Lung (tissue), 12 donors: ENCODE data around the gene EIF2B5. TPM values are rescaled to one million over a fixed set of nuclear protein-coding genes. Genes with fewer than 3 reads are reported as not detected.
A peak's percentile ranks its signal among the peaks of the same experiment; 100 is the strongest.

ENCODE experiments used
- ATAC-seq: fragments of 200-7000 bp; cut with Tn5 transposase; one replicate; pipeline ENCODE4 v1.9.1; 2020; ENCODE audit warnings: moderate number of reproducible peaks; ENCODE audit not compliant: insufficient read depth, low FRiP score
- DNase-seq, 3 donors: peaks; one replicate each; pipeline ENCODE4 v3.0.0-alpha.2; 2013 to 2017
- H3K27ac ChIP-seq, 2 donors: one replicate each; pipeline ENCODE4 v1.5.1; 2013; ENCODE audit warnings: mild to moderate bottlenecking in 2 of 2, moderate library complexity in 2 of 2, control low read depth in 1 of 2, inconsistent platforms in 1 of 2, low read depth in 1 of 2, low read length in 1 of 2
- H3K27me3 ChIP-seq, 3 donors: one replicate each; pipeline ENCODE4 v1.5.1; 2013; ENCODE audit warnings: low read length in 2 of 3; ENCODE audit not compliant: control insufficient read depth in 3 of 3, insufficient read depth in 3 of 3
- H3K36me3 ChIP-seq, 4 donors: one replicate each; pipeline ENCODE4 v1.5.1; 2013; ENCODE audit warnings: low read length in 4 of 4, mild to moderate bottlenecking in 1 of 4, moderate library complexity in 1 of 4; ENCODE audit not compliant: control insufficient read depth in 4 of 4, insufficient read depth in 4 of 4
- H3K4me1 ChIP-seq, 5 donors: one replicate each; pipeline ENCODE4 v1.5.1; 2013; ENCODE audit warnings: low read length in 5 of 5, mild to moderate bottlenecking in 2 of 5, moderate library complexity in 1 of 5; ENCODE audit not compliant: control insufficient read depth in 5 of 5, insufficient read depth in 5 of 5
- H3K4me3 ChIP-seq: one replicate; pipeline ENCODE4 v1.5.1; 2013; ENCODE audit warnings: mild to moderate bottlenecking, control low read depth, moderate library complexity
- H3K9ac ChIP-seq, 2 donors: one replicate each; pipeline ENCODE4 v1.5.1; 2013; ENCODE audit warnings: low read length in 2 of 2, control low read depth in 1 of 2; ENCODE audit not compliant: insufficient read depth in 1 of 2
- H3K9me3 ChIP-seq, 4 donors: one replicate each; pipeline ENCODE4 v1.5.1; 2013; ENCODE audit warnings: low read length in 3 of 4, mild to moderate bottlenecking in 1 of 4, moderate library complexity in 1 of 4; ENCODE audit not compliant: control insufficient read depth in 4 of 4, insufficient read depth in 3 of 4
- CTCF ChIP-seq: IDR thresholded peaks from 2 replicates; pipeline ENCODE4 v1.5.1; 2012; ENCODE audit warnings: mild to moderate bottlenecking; ENCODE audit errors: control extremely low read depth, extremely low read depth
- WGBS, 2 donors: extraction: QIAGEN DNeasy Blood & Tissue Kit; methylation state at CpG; one replicate each; pipeline ENCODE4 v1.1.7; 2013; 5-methylcytosine and 5-hydroxymethylcytosine counted together
- polyA plus RNA-seq, 2 donors: library from polyadenylated mRNA; stranded (reverse); fragments of 200-250 nt; gene quantifications; one replicate each; pipeline ENCODE4 v1.2.1, GENCODE V29; 2013
- total RNA-seq, 2 donors: library from RNA; depleted of rRNA in 1 of 2; stranded (reverse); fragments of >200 nt in 1 of 2; gene quantifications; one replicate each; pipeline ENCODE4 v1.2.1, GENCODE V29; 2014 to 2021
- donor health status: control.
- donor health status: control.
- donor health status: Bipolar disorder and iron deficiency.
- donor health status: healthy.
- donor health status: DM: yes; HTN: yes; CAD: no.

EIF2B5 gene
- total and polyA plus RNA-seq, 4 donors, result 32.5 to 43.2 (median 37.8) TPM

GRCh38 chr3:184186184-184186901, 51.2 kb downstream of the EIF2B5 start, which contains the start of gene ABCF3:
ABCF3 (plus strand) TSS chr3:184186199; CDS start chr3:184186208, 9 bp downstream.
- WGBS, 2 donors, result 1% methylated on average over 45 of the region's 45 CpGs
- TF ChIP-seq CTCF, result no peak
- DNase-seq (peak in 1 of 3 donors; percentile 48), ATAC-seq (peak; percentile 12)
- Histone ChIP-seq H3K27me3 (no peaks in the 10 kb centered on the region), H3K9me3 (no peaks in the 10 kb centered on the region), H3K4me1 (peaks cover 0 to 17% (median 6%) of the 10 kb centered on the region in 5 donors), H3K9ac (peak within 1 kb of the TSS; percentile 80 to 85), H3K36me3 (peaks cover 22 to 52% (median 47%) of the 10 kb centered on the region in 4 donors), H3K27ac (peak within 1 kb of the TSS; percentile 87 to 88), H3K4me3 (peak within 1 kb of the TSS; percentile 91)

GRCh38 chr3:184186902-184187207, 51.7 kb downstream of the EIF2B5 start:
- Histone ChIP-seq H3K27me3 (no peaks in the 10 kb centered on the region), H3K4me1 (peaks cover 0 to 17% (median 6%) of the 10 kb centered on the region in 5 donors), H3K36me3 (peaks cover 22 to 48% (median 42%) of the 10 kb centered on the region in 4 donors), H3K9ac (peak overlapping the region; percentile 80 to 85), H3K27ac (peak overlapping the region in 1 of 2 donors; percentile 52), H3K9me3 (no peaks in the 10 kb centered on the region), H3K4me3 (peak overlapping the region; percentile 91)
- TF ChIP-seq CTCF, result no peak
- 23% methylated on average over 3 of the region's 3 CpGs for WGBS, 2 donors
- DNase-seq (no peak), ATAC-seq (no peak)

- no peak for DNase-seq
- Histone ChIP-seq H3K27me3 (no peaks in the 10 kb centered on the region), H3K4me3 (no peak overlapping the region), H3K9ac (no peak overlapping the region), H3K4me1 (peaks cover 0 to 17% (median 6%) of the 10 kb centered on the region in 5 donors), H3K9me3 (no peaks in the 10 kb centered on the region), H3K36me3 (peaks cover 15 to 47% (median 41%) of the 10 kb centered on the region in 4 donors), H3K27ac (no peak overlapping the region)
- WGBS, 2 donors, result 92 to 95% methylated on average over 17 of the region's 17 CpGs
- ATAC-seq, result no peak
- TF ChIP-seq CTCF, result no peak
Measured at GRCh38 chr3:184188080-184188479, 52.9 kb downstream of the EIF2B5 start.
